Testis (tissue), 3 donors: ENCODE data around the gene HBS1L. TPM values are rescaled to one million over a fixed set of nuclear protein-coding genes. Genes with fewer than 3 reads are reported as not detected.

Experiments used
- DNase-seq: peaks from one replicate; pipeline ENCODE4 v3.0.0-alpha.2; 2019
- H3K27ac ChIP-seq, 2 donors: fragments of 200-600 bp; sonication (generic); one replicate each; pipeline ENCODE4 v1.5.1; 2019
- H3K27me3 ChIP-seq: fragments of 200-600 bp; sonication (generic); one replicate; pipeline ENCODE4 v1.5.1; 2019
- H3K36me3 ChIP-seq: fragments of 200-600 bp; sonication (generic); one replicate; pipeline ENCODE4 v1.5.1; 2017; ENCODE audit warnings: low read depth; ENCODE audit errors: missing control alignments
- H3K4me1 ChIP-seq: fragments of 200-600 bp; sonication (generic); one replicate; pipeline ENCODE4 v1.5.1; 2019
- H3K4me3 ChIP-seq, 2 donors: fragments of 200-600 bp; sonication (generic); one replicate each; pipeline ENCODE4 v1.5.1; 2017 to 2019
- H3K9me3 ChIP-seq: fragments of 200-600 bp; sonication (generic); one replicate; pipeline ENCODE4 v1.5.1; 2017
- CTCF ChIP-seq, 3 experiments: fragments of 450-650 bp in 2 of 3; fragments of 200-600 bp in 1 of 3; sonication (generic) in 1 of 3; IDR thresholded peaks; one replicate each; pipeline ENCODE4 v1.5.1; 2016 to 2019; ENCODE audit warnings: antibody characterized with exemption in 3 of 3, mild to moderate bottlenecking in 2 of 3, moderate library complexity in 1 of 3
- POLR2A ChIP-seq: fragments of 450-650 bp; IDR thresholded peaks from one replicate; pipeline ENCODE4 v1.6.1; 2017; ENCODE audit warnings: antibody characterized with exemption, mild to moderate bottlenecking, moderate library complexity
- WGBS, 2 donors: methylation state at CpG; one replicate each; pipeline ENCODE4 v1.1.5; 2018; 5-methylcytosine and 5-hydroxymethylcytosine counted together
- intact Hi-C: fragments of 100-400 bp; cut with DNase I; formaldehyde crosslinking; loops from one replicate; pipeline ENCODE4 v1.15.1; 2023; ENCODE audit warnings: low total_unique reads
- polyA plus RNA-seq: library from polyadenylated mRNA; stranded (reverse); fragments of 350-450 nt; fragmentation: Illumina TruSeq; extraction: RNeasy Lipid Tissue Mini Kit (QIAGEN cat#74804); gene quantifications from one replicate; pipeline ENCODE4 v1.2.3, GENCODE V29; 2014; ENCODE audit warnings: low read depth, low replicate concordance; ENCODE audit not compliant: insufficient read depth
- total RNA-seq, 2 donors: library from RNA; depleted of rRNA; stranded (reverse); fragments of >200 nt; gene quantifications; one replicate each; pipeline ENCODE4 v1.2.3, GENCODE V29; 2016

The HBS1L gene
- total and polyA plus RNA-seq, 3 donors from 2014 or later: 41.1 to 54.9 (median 51.8) TPM

- intact Hi-C loops: no loop called here
- Histone ChIP-seq H3K4me1 (no peaks in the 10 kb centered on the region), H3K27ac (no peak overlapping the region), H3K4me3 (no peak overlapping the region), H3K36me3 (no peaks in the 10 kb centered on the region), H3K27me3 (no peaks in the 10 kb centered on the region), H3K9me3 (no peaks in the 10 kb centered on the region)
- no peak for DNase-seq
- no peak for TF ChIP-seq CTCF (IDR thresholded peaks at IDR 0.05)
- no peak for TF ChIP-seq POLR2A
- 77 to 84% methylated on average over 3 of the region's 3 CpGs for WGBS, 2 donors
Observed at GRCh38 chr6:134982161-134982560, 72.5 kb downstream of the HBS1L start.

GRCh38 chr6:134980846-134981245 is 73.8 kb downstream of the HBS1L start:
- Histone ChIP-seq H3K9me3 (no peaks in the 10 kb centered on the region), H3K4me1 (no peaks in the 10 kb centered on the region), H3K36me3 (no peaks in the 10 kb centered on the region), H3K4me3 (no peak overlapping the region), H3K27me3 (no peaks in the 10 kb centered on the region), H3K27ac (no peak overlapping the region)
- no peak for DNase-seq
- 20 to 22% methylated on average over 1 of the region's 1 CpG for WGBS, 2 donors
- intact Hi-C loops: no loop called here
- TF ChIP-seq POLR2A: no peak
- TF ChIP-seq CTCF (IDR thresholded peaks at IDR 0.05): no peak

GRCh38 chr6:134979142-134979541 is 75.5 kb downstream of the HBS1L start:
- H3K36me3 ChIP-seq: no peaks in the 10 kb centered on the region
- H3K9me3 ChIP-seq: no peaks in the 10 kb centered on the region
- no peak for DNase-seq
- intact Hi-C loops: no loop called here
- no peaks in the 10 kb centered on the region for H3K27me3 ChIP-seq
- no peak overlapping the region for H3K4me3 ChIP-seq
- no peak overlapping the region for H3K27ac ChIP-seq
- TF ChIP-seq CTCF (IDR thresholded peaks at IDR 0.05) (no peak), POLR2A (no peak)
- H3K4me1 ChIP-seq: no peaks in the 10 kb centered on the region
- 95 to 97% methylated on average over 6 of the region's 6 CpGs for WGBS, 2 donors

GRCh38 chr6:134974370-134974769 is 80.3 kb downstream of the HBS1L start:
- H3K36me3 ChIP-seq: no peaks in the 10 kb centered on the region
- intact Hi-C loops: no loop called here
- no peak for TF ChIP-seq POLR2A
- TF ChIP-seq CTCF (IDR thresholded peaks at IDR 0.05): no peak
- H3K27me3 ChIP-seq: no peaks in the 10 kb centered on the region
- H3K4me3 ChIP-seq: no peak overlapping the region
- H3K4me1 ChIP-seq: no peaks in the 10 kb centered on the region
- H3K9me3 ChIP-seq: no peaks in the 10 kb centered on the region
- WGBS, 2 donors: 92 to 93% methylated on average over 1 of the region's 1 CpG
- no peak for DNase-seq
- H3K27ac ChIP-seq: no peak overlapping the region

DNA sequence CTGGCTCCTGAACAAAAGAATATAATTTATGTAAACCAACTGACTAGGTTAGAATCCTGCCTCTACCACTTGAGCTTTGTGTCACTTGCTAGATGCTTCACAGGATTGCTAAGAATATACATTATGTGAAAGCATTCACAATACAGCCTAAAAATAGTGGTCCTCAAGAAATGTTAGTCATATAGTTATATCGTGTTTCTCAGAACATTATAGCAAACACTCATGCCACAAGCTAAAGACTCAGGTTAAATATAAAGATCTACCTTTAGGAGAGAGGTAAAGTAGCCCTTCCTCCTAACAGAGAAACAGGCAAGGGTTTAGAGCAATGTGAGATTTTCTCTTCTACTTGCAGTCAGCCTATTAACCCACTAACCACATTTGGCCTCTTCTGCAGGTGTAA is 86.9 kb downstream of the HBS1L start:
- no peak for DNase-seq

More for the DNA sequence above, 86.9 kb downstream of the HBS1L start:
- 97 to 100% methylated on average over 1 of the region's 1 CpG for WGBS, 2 donors
- Histone ChIP-seq H3K27ac (no peak overlapping the region), H3K9me3 (no peaks in the 10 kb centered on the region), H3K4me3 (no peak overlapping the region), H3K4me1 (no peaks in the 10 kb centered on the region), H3K27me3 (no peaks in the 10 kb centered on the region), H3K36me3 (no peaks in the 10 kb centered on the region)
- no peak for TF ChIP-seq POLR2A
- no peak for TF ChIP-seq CTCF (IDR thresholded peaks at IDR 0.05)
- intact Hi-C loops: no loop called here
